Liver (tissue), 9 donors: ENCODE measurements around the gene TBC1D3B. TPM values are rescaled to one million over a fixed set of nuclear protein-coding genes. Genes with fewer than 3 reads are reported as not detected.

Source experiments
- DNase-seq: peaks from one replicate; pipeline ENCODE4 v3.0.0-alpha.2; 2017; ENCODE audit warnings: low spot score
- H3K27ac ChIP-seq, 2 donors: one replicate each; pipeline ENCODE4 v1.7.0; 2013; ENCODE audit warnings: inconsistent platforms in 2 of 2, low read length in 2 of 2, control low read depth in 1 of 2, low read depth in 1 of 2, mild to moderate bottlenecking in 1 of 2
- H3K27me3 ChIP-seq, 4 donors: one replicate each; pipeline versions ENCODE4 v1.6.1 to v1.7.0; 2013; ENCODE audit warnings: low read length in 3 of 4, inconsistent platforms in 1 of 4, mild to moderate bottlenecking in 1 of 4, moderate library complexity in 1 of 4; ENCODE audit not compliant: control insufficient read depth in 4 of 4, insufficient read depth in 4 of 4
- H3K36me3 ChIP-seq, 4 donors: one replicate each; pipeline versions ENCODE4 v1.6.1 to v1.7.0; 2013; ENCODE audit warnings: low read length in 3 of 4, mild to moderate bottlenecking in 3 of 4, low read depth in 1 of 4, moderate library complexity in 1 of 4; ENCODE audit not compliant: control insufficient read depth in 4 of 4, insufficient read depth in 3 of 4
- H3K4me1 ChIP-seq, 4 donors: one replicate each; pipeline versions ENCODE4 v1.6.1 to v1.7.0; 2013; ENCODE audit warnings: low read length in 3 of 4, mild to moderate bottlenecking in 3 of 4, moderate library complexity in 1 of 4; ENCODE audit not compliant: control insufficient read depth in 4 of 4, insufficient read depth in 4 of 4
- H3K4me3 ChIP-seq, 3 donors: one replicate each; pipeline versions ENCODE4 v1.6.1 to v1.7.0; 2013; ENCODE audit warnings: low read length in 3 of 3, control low read depth in 1 of 3, low read depth in 1 of 3, mild to moderate bottlenecking in 1 of 3
- H3K9ac ChIP-seq, 2 donors: one replicate each; pipeline ENCODE4 v1.7.0; 2013; ENCODE audit warnings: low read length in 2 of 2, mild to moderate bottlenecking in 2 of 2, moderate library complexity in 2 of 2, control low read depth in 1 of 2, low read depth in 1 of 2
- H3K9me3 ChIP-seq, 4 donors: one replicate each; pipeline versions ENCODE4 v1.6.1 to v1.7.0; 2013; ENCODE audit warnings: low read length in 3 of 4; ENCODE audit not compliant: control insufficient read depth in 4 of 4
- EGR1 ChIP-seq, 2 donors: IDR thresholded peaks; 2 replicates each; pipeline ENCODE4 v1.6.1; 2016 to 2018; ENCODE audit warnings: antibody characterized with exemption in 2 of 2, low read depth in 2 of 2
- FOXA1 ChIP-seq: IDR thresholded peaks from 2 replicates; pipeline ENCODE4 v1.6.1; 2016; ENCODE audit warnings: antibody characterized with exemption
- FOXA2 ChIP-seq: IDR thresholded peaks from 2 replicates; pipeline ENCODE4 v1.6.1; 2016; ENCODE audit warnings: antibody characterized with exemption
- GABPA ChIP-seq, 2 donors: IDR thresholded peaks in 1 of 2; conservative IDR thresholded peaks in 1 of 2; 2 replicates each; pipeline ENCODE4 v1.6.1; 2016; ENCODE audit warnings: antibody characterized with exemption in 2 of 2, mild to moderate bottlenecking in 1 of 2, moderate library complexity in 1 of 2
- HNF4A ChIP-seq, 2 donors: conservative IDR thresholded peaks; 2 replicates each; pipeline ENCODE4 v1.6.1; 2016; ENCODE audit warnings: antibody characterized with exemption in 2 of 2, mild to moderate bottlenecking in 2 of 2
- HNF4G ChIP-seq: IDR thresholded peaks from 2 replicates; pipeline ENCODE4 v1.6.1; 2016; ENCODE audit warnings: antibody characterized with exemption
- JUND ChIP-seq, 2 donors: IDR thresholded peaks; 2 replicates each; pipeline ENCODE4 v1.6.1; 2016; ENCODE audit warnings: antibody characterized with exemption in 2 of 2
- NR2F2 ChIP-seq: IDR thresholded peaks from 2 replicates; pipeline ENCODE4 v1.6.1; 2016; ENCODE audit warnings: antibody characterized with exemption
- RAD21 ChIP-seq, 2 donors: IDR thresholded peaks; 2 replicates each; pipeline ENCODE4 v1.6.1; 2016; ENCODE audit warnings: antibody characterized with exemption in 2 of 2, mild to moderate bottlenecking in 2 of 2
- RXRA ChIP-seq, 2 donors: IDR thresholded peaks; 2 replicates each; pipeline ENCODE4 v1.6.1; 2017 to 2018; ENCODE audit warnings: antibody characterized with exemption in 2 of 2, mild to moderate bottlenecking in 1 of 2
- SP1 ChIP-seq: IDR thresholded peaks from 2 replicates; pipeline ENCODE4 v1.6.1; 2018; ENCODE audit warnings: antibody characterized with exemption, mild to moderate bottlenecking
- TAF1 ChIP-seq: conservative IDR thresholded peaks from 2 replicates; pipeline ENCODE4 v1.6.1; 2016; ENCODE audit warnings: antibody characterized with exemption, mild to moderate bottlenecking
- YY1 ChIP-seq: IDR thresholded peaks from 2 replicates; pipeline ENCODE4 v1.6.1; 2016; ENCODE audit warnings: antibody characterized with exemption, mild to moderate bottlenecking
- WGBS: extraction: QIAGEN DNeasy Blood & Tissue Kit; methylation state at CpG from one replicate; pipeline ENCODE4 v1.1.7; 2013; 5-methylcytosine and 5-hydroxymethylcytosine counted together
- polyA plus RNA-seq, 2 donors: library from polyadenylated mRNA; stranded (reverse) in 1 of 2; unstranded in 1 of 2; fragments of 200-250 nt in 1 of 2; fragments of >200 nt in 1 of 2; fragmentation: Nextera tagmentation in 1 of 2; extraction: Ambion mirVana in 1 of 2; gene quantifications; one replicate each; pipeline versions ENCODE4 v1.2.1 to v1.2.3, GENCODE V29; 2013 to 2015
- total RNA-seq, 2 donors: library from RNA; depleted of rRNA; stranded (reverse); fragments of >200 nt; gene quantifications; one replicate each; pipeline ENCODE4 v1.2.3, GENCODE V29; 2014
- TF ChIP-seq, protein P1 (sequence below): IDR thresholded peaks from 2 replicates; pipeline ENCODE4 v1.6.1; 2016; ENCODE audit warnings: antibody characterized with exemption
- TF ChIP-seq, protein P2 (sequence below): fragments of 150-350 bp; IDR thresholded peaks from 2 replicates; pipeline ENCODE4 v1.5.1; 2017; ENCODE audit warnings: improper control_type of control experiment, low read depth, low read length; ENCODE audit not compliant: missing input control
- TF ChIP-seq, protein P3 (sequence below): IDR thresholded peaks from 2 replicates; pipeline ENCODE4 v1.6.1; 2016; ENCODE audit warnings: antibody characterized with exemption
- TF ChIP-seq, protein P4 (sequence below): IDR thresholded peaks from 2 replicates; pipeline ENCODE4 v1.6.1; 2016; ENCODE audit warnings: antibody characterized with exemption, mild to moderate bottlenecking
- TF ChIP-seq, protein P5 (sequence below): IDR thresholded peaks from 2 replicates; pipeline ENCODE4 v1.6.1; 2016; ENCODE audit warnings: antibody characterized with exemption
- donor health status: healthy.
- donor health status: healthy.
- donor health status: healthy.
- donor health status: healthy.
- donor health status: healthy.

TBC1D3B gene
- total and polyA plus RNA-seq, 4 donors = 0.42 to 1.8 (median 0.61) TPM

DNA sequence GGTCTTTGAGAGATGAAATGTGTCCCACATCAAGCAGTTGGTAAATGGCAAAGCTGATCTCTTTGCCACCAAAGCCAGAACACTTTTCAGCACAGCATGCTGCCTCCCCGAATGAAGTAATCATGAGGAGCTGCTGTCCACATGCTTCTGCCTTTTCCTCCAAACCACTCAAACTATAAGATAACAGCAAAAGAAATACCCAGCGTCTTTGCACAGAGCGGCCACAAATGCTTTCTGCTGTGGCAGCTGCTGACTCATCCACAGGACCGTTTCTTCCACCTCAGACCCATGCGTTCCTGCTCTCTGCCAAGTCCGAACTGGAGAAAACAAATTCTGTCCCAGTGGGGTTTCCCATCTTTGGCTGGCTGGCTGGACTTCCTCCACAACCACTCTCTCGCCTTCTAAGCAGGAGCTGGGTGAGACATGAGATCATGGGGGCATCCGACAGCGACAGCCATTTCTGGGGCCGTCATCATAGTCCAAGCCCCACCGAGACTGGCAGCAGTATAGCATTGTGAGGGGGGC lies 27.1 kb downstream of the TBC1D3B start:
- WGBS = 71% methylated on average over 11 of the region's 11 CpGs
- H3K36me3 ChIP-seq = no peaks in the 10 kb centered on the region
- no peak overlapping the region for H3K27ac ChIP-seq
- TF ChIP-seq, protein P1, sequence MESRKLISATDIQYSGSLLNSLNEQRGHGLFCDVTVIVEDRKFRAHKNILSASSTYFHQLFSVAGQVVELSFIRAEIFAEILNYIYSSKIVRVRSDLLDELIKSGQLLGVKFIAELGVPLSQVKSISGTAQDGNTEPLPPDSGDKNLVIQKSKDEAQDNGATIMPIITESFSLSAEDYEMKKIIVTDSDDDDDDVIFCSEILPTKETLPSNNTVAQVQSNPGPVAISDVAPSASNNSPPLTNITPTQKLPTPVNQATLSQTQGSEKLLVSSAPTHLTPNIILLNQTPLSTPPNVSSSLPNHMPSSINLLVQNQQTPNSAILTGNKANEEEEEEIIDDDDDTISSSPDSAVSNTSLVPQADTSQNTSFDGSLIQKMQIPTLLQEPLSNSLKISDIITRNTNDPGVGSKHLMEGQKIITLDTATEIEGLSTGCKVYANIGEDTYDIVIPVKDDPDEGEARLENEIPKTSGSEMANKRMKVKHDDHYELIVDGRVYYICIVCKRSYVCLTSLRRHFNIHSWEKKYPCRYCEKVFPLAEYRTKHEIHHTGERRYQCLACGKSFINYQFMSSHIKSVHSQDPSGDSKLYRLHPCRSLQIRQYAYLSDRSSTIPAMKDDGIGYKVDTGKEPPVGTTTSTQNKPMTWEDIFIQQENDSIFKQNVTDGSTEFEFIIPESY = no peak
- no peak for TF ChIP-seq HNF4G
- TF ChIP-seq, protein P2, sequence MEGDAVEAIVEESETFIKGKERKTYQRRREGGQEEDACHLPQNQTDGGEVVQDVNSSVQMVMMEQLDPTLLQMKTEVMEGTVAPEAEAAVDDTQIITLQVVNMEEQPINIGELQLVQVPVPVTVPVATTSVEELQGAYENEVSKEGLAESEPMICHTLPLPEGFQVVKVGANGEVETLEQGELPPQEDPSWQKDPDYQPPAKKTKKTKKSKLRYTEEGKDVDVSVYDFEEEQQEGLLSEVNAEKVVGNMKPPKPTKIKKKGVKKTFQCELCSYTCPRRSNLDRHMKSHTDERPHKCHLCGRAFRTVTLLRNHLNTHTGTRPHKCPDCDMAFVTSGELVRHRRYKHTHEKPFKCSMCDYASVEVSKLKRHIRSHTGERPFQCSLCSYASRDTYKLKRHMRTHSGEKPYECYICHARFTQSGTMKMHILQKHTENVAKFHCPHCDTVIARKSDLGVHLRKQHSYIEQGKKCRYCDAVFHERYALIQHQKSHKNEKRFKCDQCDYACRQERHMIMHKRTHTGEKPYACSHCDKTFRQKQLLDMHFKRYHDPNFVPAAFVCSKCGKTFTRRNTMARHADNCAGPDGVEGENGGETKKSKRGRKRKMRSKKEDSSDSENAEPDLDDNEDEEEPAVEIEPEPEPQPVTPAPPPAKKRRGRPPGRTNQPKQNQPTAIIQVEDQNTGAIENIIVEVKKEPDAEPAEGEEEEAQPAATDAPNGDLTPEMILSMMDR = no peak
- no peak for TF ChIP-seq RXRA (IDR thresholded peaks at IDR 0.05)
- TF ChIP-seq JUND (IDR thresholded peaks at IDR 0.05) = no peak
- TF ChIP-seq, protein P3, sequence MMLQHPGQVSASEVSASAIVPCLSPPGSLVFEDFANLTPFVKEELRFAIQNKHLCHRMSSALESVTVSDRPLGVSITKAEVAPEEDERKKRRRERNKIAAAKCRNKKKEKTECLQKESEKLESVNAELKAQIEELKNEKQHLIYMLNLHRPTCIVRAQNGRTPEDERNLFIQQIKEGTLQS = no peak
- TF ChIP-seq NR2F2 = no peak
- no peak for TF ChIP-seq TAF1
- TF ChIP-seq GABPA (IDR thresholded peaks at IDR 0.05 in 1 of 2, conservative IDR thresholded peaks at IDR 0.05 in 1 of 2) = no peak
- TF ChIP-seq HNF4A (conservative IDR thresholded peaks at IDR 0.05) = no peak
- no peak for TF ChIP-seq YY1
- no peak for TF ChIP-seq RAD21 (IDR thresholded peaks at IDR 0.05)
- no peak for TF ChIP-seq EGR1 (IDR thresholded peaks at IDR 0.05; ENCODE audit: low read depth in 2 of 2)
- TF ChIP-seq FOXA2 = no peak
- TF ChIP-seq, protein P4, sequence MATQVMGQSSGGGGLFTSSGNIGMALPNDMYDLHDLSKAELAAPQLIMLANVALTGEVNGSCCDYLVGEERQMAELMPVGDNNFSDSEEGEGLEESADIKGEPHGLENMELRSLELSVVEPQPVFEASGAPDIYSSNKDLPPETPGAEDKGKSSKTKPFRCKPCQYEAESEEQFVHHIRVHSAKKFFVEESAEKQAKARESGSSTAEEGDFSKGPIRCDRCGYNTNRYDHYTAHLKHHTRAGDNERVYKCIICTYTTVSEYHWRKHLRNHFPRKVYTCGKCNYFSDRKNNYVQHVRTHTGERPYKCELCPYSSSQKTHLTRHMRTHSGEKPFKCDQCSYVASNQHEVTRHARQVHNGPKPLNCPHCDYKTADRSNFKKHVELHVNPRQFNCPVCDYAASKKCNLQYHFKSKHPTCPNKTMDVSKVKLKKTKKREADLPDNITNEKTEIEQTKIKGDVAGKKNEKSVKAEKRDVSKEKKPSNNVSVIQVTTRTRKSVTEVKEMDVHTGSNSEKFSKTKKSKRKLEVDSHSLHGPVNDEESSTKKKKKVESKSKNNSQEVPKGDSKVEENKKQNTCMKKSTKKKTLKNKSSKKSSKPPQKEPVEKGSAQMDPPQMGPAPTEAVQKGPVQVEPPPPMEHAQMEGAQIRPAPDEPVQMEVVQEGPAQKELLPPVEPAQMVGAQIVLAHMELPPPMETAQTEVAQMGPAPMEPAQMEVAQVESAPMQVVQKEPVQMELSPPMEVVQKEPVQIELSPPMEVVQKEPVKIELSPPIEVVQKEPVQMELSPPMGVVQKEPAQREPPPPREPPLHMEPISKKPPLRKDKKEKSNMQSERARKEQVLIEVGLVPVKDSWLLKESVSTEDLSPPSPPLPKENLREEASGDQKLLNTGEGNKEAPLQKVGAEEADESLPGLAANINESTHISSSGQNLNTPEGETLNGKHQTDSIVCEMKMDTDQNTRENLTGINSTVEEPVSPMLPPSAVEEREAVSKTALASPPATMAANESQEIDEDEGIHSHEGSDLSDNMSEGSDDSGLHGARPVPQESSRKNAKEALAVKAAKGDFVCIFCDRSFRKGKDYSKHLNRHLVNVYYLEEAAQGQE = no peak
- TF ChIP-seq FOXA1 = no peak
- no peak for TF ChIP-seq SP1
- TF ChIP-seq, protein P5, sequence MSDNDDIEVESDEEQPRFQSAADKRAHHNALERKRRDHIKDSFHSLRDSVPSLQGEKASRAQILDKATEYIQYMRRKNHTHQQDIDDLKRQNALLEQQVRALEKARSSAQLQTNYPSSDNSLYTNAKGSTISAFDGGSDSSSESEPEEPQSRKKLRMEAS = no peak
- no peaks in the 10 kb centered on the region for H3K27me3 ChIP-seq
- H3K9me3 ChIP-seq = no peaks in the 10 kb centered on the region
- no peak overlapping the region for H3K4me3 ChIP-seq
- peaks cover 0 to 2% (median 0%) of the 10 kb centered on the region in 4 donors for H3K4me1 ChIP-seq
- no peak overlapping the region for H3K9ac ChIP-seq
- DNase-seq = no peak
